ENCODE results near the gene STARD10. TPM values are rescaled to one million over a fixed set of nuclear protein-coding genes. Genes with fewer than 3 reads are reported as not detected.

The STARD10 gene
- total and polyA plus RNA-seq, 9 of the 15 experiments (the other 6 are each of a cell fraction or from before 2014, with no cell fraction given) = 0.15 to 52.9 (median 32.3) TPM

GRCh38 chr11:72805216-72805615 lies 11.4 kb upstream of the STARD10 start:
- POLR2A ChIA-PET = interaction anchor here (0.6 kb wide), 1 partner anchor 8 kb away, joined by 3 read pairs; no protein-coding TSS in a partner anchor
- WGBS (ENCODE audit: insufficient coverage, low coverage, missing lambda C conversion rate) = 45% methylated on average over 5 of the region's 6 CpGs
- H3K9ac ChIP-seq (ENCODE audit: insufficient read depth in 1 of 2, low read depth in 2 of 2, low read length in 2 of 2) = no peak overlapping the region
- no peak overlapping the region for H3K4me3 ChIP-seq
- FAIRE-seq (no peak), ATAC-seq (no peak), DNase-seq (ENCODE audit: extremely low read depth in 1 of 4, low spot score in 3 of 4) (no peak)
- in situ Hi-C loops (cut with MboI) = no loop called here
- CTCF ChIA-PET (ENCODE audit: low intra/inter-chr PET ratio) = no interaction called here
- no peaks in the 10 kb centered on the region for H3K79me2 ChIP-seq (ENCODE audit: control insufficient read depth, insufficient read depth, low read length)
- no peak for TF ChIP-seq SPI1 (IDR thresholded peaks at IDR 0.05; ENCODE audit: borderline replicate concordance, low read depth, low read length)
- TF ChIP-seq MXD1 (CRISPR knock-in tag; IDR thresholded peaks at IDR 0.05; ENCODE audit: borderline replicate concordance, poor library complexity, severe bottlenecking) = no peak
- TF ChIP-seq IRF2 (CRISPR knock-in tag; IDR thresholded peaks at IDR 0.05) = no peak
- TF ChIP-seq ETV6 (IDR thresholded peaks at IDR 0.05; ENCODE audit: borderline replicate concordance in 1 of 2, low read depth in 2 of 2, low read length in 1 of 2) = no peak
- TF ChIP-seq ETV6 (CRISPR knock-in tag; IDR thresholded peaks at IDR 0.05; ENCODE audit: borderline replicate concordance) = no peak
- TF ChIP-seq SUPT5H (IDR thresholded peaks at IDR 0.05) = no peak
- TF ChIP-seq MTA3 (IDR thresholded peaks at IDR 0.05; ENCODE audit: borderline replicate concordance) = no peak
- no peak for TF ChIP-seq SAFB (IDR thresholded peaks at IDR 0.05; ENCODE audit: borderline replicate concordance, low read depth, low read length)
- H3K27me3 ChIP-seq (ENCODE audit: control insufficient read depth in 2 of 2, insufficient read depth in 2 of 2, low read length in 2 of 2) = no peaks in the 10 kb centered on the region
- no peak overlapping the region for H3K27ac ChIP-seq (ENCODE audit: extremely low read depth, low read depth, low read length)
- H3K36me3 ChIP-seq (ENCODE audit: control insufficient read depth, insufficient read depth, low read length) = no peaks in the 10 kb centered on the region
- no TSS peak for BruUV-seq (replicated peaks)
- no peaks in the 10 kb centered on the region for H4K20me1 ChIP-seq (replicated peaks; ENCODE audit: control insufficient read depth, insufficient read depth, low read length)
- no peaks in the 10 kb centered on the region; a peak in 1 of 5 replicates for H3K4me1 ChIP-seq (replicated peaks in 1 of 2; ENCODE audit: control insufficient read depth in 2 of 2, insufficient read depth in 2 of 2, low read length in 2 of 2)
- no peak overlapping the region for H3K4me2 ChIP-seq (ENCODE audit: insufficient read depth, low read length)
- H2AFZ ChIP-seq (ENCODE audit: low read depth, low read length) = no peak overlapping the region
- H3K9me3 ChIP-seq (replicated peaks; ENCODE audit: control insufficient read depth, insufficient read depth, low read depth, low read length) = no peaks in the 10 kb centered on the region
- no peaks in the 10 kb centered on the region for H3K9me1 ChIP-seq (ENCODE audit: control insufficient read depth, insufficient read depth, low read length)
- intact Hi-C loops (cut with micrococcal nuclease) = no loop called here

Data from K562 (cell line).